Prostate gland (tissue), 2 donors: ENCODE results near the gene EPC2.

Experiments used
- POLR2A ChIP-seq: fragments of 450-650 bp; IDR thresholded peaks from one replicate; pipeline ENCODE4 v1.6.1; 2016; ENCODE audit warnings: antibody characterized with exemption, mild to moderate bottlenecking
- TF ChIP-seq, protein P1 (sequence below), 4 experiments: fragments of 200-600 bp in 2 of 4; fragments of 450-650 bp in 2 of 4; sonication (generic) in 2 of 4; IDR thresholded peaks; 1 replicate in 3 of 4; 2 replicates in 1 of 4; pipeline ENCODE4 v1.5.1; 2016 to 2019; ENCODE audit warnings: antibody characterized with exemption in 4 of 4, mild to moderate bottlenecking in 2 of 4, moderate library complexity in 2 of 4

DNA sequence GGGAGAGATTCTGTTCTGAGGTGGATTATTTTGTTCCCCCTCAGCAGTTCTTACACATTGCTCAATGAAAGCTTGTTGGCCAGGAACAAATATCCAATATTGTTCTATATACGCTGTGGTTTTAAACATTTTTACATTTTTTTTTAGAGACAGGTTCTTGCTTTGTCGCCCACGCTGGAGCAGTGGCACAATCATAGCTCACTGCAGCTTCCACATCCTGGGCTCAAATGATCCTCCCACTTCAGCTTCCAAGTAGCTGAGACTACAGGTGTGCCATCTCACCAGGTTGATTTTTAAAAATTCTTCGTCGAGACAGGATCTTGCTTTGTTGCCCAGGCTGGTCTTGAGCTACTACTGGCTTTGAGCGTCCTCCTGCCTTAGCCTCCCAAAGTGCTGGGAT is 171.6 kb downstream of the EPC2 start:
- TF ChIP-seq, protein P1, sequence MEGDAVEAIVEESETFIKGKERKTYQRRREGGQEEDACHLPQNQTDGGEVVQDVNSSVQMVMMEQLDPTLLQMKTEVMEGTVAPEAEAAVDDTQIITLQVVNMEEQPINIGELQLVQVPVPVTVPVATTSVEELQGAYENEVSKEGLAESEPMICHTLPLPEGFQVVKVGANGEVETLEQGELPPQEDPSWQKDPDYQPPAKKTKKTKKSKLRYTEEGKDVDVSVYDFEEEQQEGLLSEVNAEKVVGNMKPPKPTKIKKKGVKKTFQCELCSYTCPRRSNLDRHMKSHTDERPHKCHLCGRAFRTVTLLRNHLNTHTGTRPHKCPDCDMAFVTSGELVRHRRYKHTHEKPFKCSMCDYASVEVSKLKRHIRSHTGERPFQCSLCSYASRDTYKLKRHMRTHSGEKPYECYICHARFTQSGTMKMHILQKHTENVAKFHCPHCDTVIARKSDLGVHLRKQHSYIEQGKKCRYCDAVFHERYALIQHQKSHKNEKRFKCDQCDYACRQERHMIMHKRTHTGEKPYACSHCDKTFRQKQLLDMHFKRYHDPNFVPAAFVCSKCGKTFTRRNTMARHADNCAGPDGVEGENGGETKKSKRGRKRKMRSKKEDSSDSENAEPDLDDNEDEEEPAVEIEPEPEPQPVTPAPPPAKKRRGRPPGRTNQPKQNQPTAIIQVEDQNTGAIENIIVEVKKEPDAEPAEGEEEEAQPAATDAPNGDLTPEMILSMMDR (IDR thresholded peaks at IDR 0.05): no peak
- no peak for TF ChIP-seq POLR2A
